Thyroid gland (tissue), 4 donors: ENCODE data around the gene IQGAP2.

ENCODE experiments used
- POLR2A ChIP-seq, 2 donors: fragments of 450-650 bp; IDR thresholded peaks; one replicate each; pipeline ENCODE4 v1.6.1; 2017; ENCODE audit warnings: antibody characterized with exemption in 2 of 2, mild to moderate bottlenecking in 2 of 2, moderate library complexity in 1 of 2
- TF ChIP-seq, protein P1 (sequence below), 6 experiments: fragments of 200-600 bp in 3 of 6; fragments of 450-650 bp in 3 of 6; sonication (generic) in 3 of 6; IDR thresholded peaks; one replicate each; pipeline ENCODE4 v1.5.1; 2016 to 2019; ENCODE audit warnings: antibody characterized with exemption in 6 of 6, mild to moderate bottlenecking in 2 of 6, inconsistent platforms in 1 of 6, moderate library complexity in 1 of 6

DNA sequence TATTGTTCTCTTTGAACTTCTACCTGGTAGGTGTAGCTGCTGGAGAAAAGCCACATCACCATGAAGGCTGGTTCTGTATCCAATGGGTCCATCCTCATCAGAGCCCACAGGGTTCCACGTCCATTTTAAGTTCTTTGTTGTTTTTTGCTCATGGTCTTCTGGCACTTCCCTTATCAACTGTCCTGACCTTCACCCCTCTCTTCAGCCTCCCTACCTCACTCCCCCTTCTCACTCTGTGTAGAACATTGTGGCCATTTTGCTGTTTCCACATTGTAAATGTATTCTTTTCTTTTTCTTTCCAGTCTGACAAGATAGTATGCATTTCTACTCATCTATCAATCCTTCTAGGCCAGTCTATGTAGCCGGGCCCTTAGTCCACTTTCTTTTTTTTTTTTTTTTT lies 264.4 kb downstream of the IQGAP2 start:
- TF ChIP-seq, protein P1, sequence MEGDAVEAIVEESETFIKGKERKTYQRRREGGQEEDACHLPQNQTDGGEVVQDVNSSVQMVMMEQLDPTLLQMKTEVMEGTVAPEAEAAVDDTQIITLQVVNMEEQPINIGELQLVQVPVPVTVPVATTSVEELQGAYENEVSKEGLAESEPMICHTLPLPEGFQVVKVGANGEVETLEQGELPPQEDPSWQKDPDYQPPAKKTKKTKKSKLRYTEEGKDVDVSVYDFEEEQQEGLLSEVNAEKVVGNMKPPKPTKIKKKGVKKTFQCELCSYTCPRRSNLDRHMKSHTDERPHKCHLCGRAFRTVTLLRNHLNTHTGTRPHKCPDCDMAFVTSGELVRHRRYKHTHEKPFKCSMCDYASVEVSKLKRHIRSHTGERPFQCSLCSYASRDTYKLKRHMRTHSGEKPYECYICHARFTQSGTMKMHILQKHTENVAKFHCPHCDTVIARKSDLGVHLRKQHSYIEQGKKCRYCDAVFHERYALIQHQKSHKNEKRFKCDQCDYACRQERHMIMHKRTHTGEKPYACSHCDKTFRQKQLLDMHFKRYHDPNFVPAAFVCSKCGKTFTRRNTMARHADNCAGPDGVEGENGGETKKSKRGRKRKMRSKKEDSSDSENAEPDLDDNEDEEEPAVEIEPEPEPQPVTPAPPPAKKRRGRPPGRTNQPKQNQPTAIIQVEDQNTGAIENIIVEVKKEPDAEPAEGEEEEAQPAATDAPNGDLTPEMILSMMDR (IDR thresholded peaks at IDR 0.05): no peak
- no peak for TF ChIP-seq POLR2A (IDR thresholded peaks at IDR 0.05)
